Glutamatergic neuron (in vitro differentiated cells): ENCODE data around the gene CBFA2T3. TPM values are rescaled to one million over a fixed set of nuclear protein-coding genes. Genes with fewer than 3 reads are reported as not detected.

Experiments
- DNase-seq: peaks from one replicate; pipeline ENCODE4 v3.0.0; 2022
- H3K27ac Mint-ChIP-seq: one replicate; pipeline ENCODE4 v1.8.0; 2020; ENCODE audit warnings: mild to moderate bottlenecking, mixed read lengths, inconsistent platforms; ENCODE audit not compliant: unreplicated experiment
- H3K27me3 Mint-ChIP-seq: one replicate; pipeline ENCODE4 v1.8.0; 2020; ENCODE audit warnings: mild to moderate bottlenecking, moderate library complexity, mixed read lengths, inconsistent platforms; ENCODE audit not compliant: unreplicated experiment
- H3K36me3 Mint-ChIP-seq: one replicate; pipeline ENCODE4 v1.8.0; 2020; ENCODE audit warnings: mild to moderate bottlenecking, mixed read lengths, inconsistent platforms; ENCODE audit not compliant: unreplicated experiment
- H3K4me1 Mint-ChIP-seq: one replicate; pipeline ENCODE4 v1.8.0; 2020; ENCODE audit warnings: mild to moderate bottlenecking, low read depth, mixed read lengths, inconsistent platforms; ENCODE audit not compliant: unreplicated experiment
- H3K4me3 Mint-ChIP-seq: one replicate; pipeline ENCODE4 v1.8.0; 2020; ENCODE audit warnings: mild to moderate bottlenecking, mixed read lengths, inconsistent platforms; ENCODE audit not compliant: unreplicated experiment
- H3K9me3 Mint-ChIP-seq: one replicate; pipeline ENCODE4 v1.8.0; 2020; ENCODE audit warnings: mild to moderate bottlenecking, moderate library complexity, mixed read lengths, inconsistent platforms; ENCODE audit not compliant: unreplicated experiment
- CTCF ChIP-seq: fragments of 200-600 bp; sonication (generic); IDR thresholded peaks from one replicate; pipeline ENCODE4 v1.5.0; 2021; ENCODE audit not compliant: partially characterized antibody, unreplicated experiment
- total RNA-seq: library from RNA; stranded (reverse); fragmentation: NEBNext Ultra II Directional; extraction: Animal tissue kit (Norgen Biotek cat#: 25700); gene quantifications from one replicate; pipeline ENCODE4 v1.2.1, GENCODE V29; 2021; ENCODE audit not compliant: unreplicated experiment

The CBFA2T3 gene
- total RNA-seq, 1 donor from 2014 or later = 126 TPM

- DNase-seq = peak; percentile 42
- peak overlapping the region; percentile 81 for H3K27ac Mint-ChIP-seq
These were observed 13.0 kb upstream of the CBFA2T3 start for GRCh38 chr16:88989852-88990547.

GRCh38 chr16:88988980-88989811 is 12.2 kb upstream of the CBFA2T3 start:
- H3K9me3 Mint-ChIP-seq = peaks cover 8% of the 10 kb centered on the region
- peak; percentile 62 for DNase-seq
- no peak overlapping the region for H3K4me3 Mint-ChIP-seq
- peaks cover 6% of the 10 kb centered on the region for H3K27me3 Mint-ChIP-seq
- peaks cover 8% of the 10 kb centered on the region for H3K4me1 Mint-ChIP-seq
- peak overlapping the region; percentile 64 for H3K27ac Mint-ChIP-seq
- H3K36me3 Mint-ChIP-seq = no peaks in the 10 kb centered on the region
- TF ChIP-seq CTCF = no peak

More at GRCh38 chr16:88989852-88990547, 13.0 kb upstream of the CBFA2T3 start:
- H3K36me3 Mint-ChIP-seq = no peaks in the 10 kb centered on the region
- peak overlapping the region; percentile 32 for H3K4me3 Mint-ChIP-seq
- H3K4me1 Mint-ChIP-seq = peaks cover 12% of the 10 kb centered on the region
- peaks cover 2% of the 10 kb centered on the region for H3K27me3 Mint-ChIP-seq
- H3K9me3 Mint-ChIP-seq = peaks cover 8% of the 10 kb centered on the region
- TF ChIP-seq CTCF = no peak

- H3K36me3 Mint-ChIP-seq = no peaks in the 10 kb centered on the region
- no peak for DNase-seq
- H3K4me3 Mint-ChIP-seq = no peak overlapping the region
- H3K27ac Mint-ChIP-seq = no peak overlapping the region
- H3K4me1 Mint-ChIP-seq = peaks cover 5% of the 10 kb centered on the region
- peaks cover 6% of the 10 kb centered on the region for H3K9me3 Mint-ChIP-seq
- H3K27me3 Mint-ChIP-seq = peaks cover 8% of the 10 kb centered on the region
- no peak for TF ChIP-seq CTCF
These were observed 8.5 kb upstream of the CBFA2T3 start for GRCh38 chr16:88985521-88985920.

GRCh38 chr16:88983771-88984687 is 7.0 kb upstream of the CBFA2T3 start:
- no peak for TF ChIP-seq CTCF
- Mint-ChIP-seq H3K4me1 (no peaks in the 10 kb centered on the region), H3K27me3 (peaks cover 6% of the 10 kb centered on the region), H3K4me3 (no peak overlapping the region), H3K9me3 (peaks cover 4% of the 10 kb centered on the region), H3K36me3 (no peaks in the 10 kb centered on the region), H3K27ac (no peak overlapping the region)
- DNase-seq = no peak
